Memory B cell (primary cell): ENCODE results near the gene CNNM4.
A peak's percentile ranks its signal among the peaks of the same experiment; 100 is the strongest.
"Not testable (repeated sequence)": the region's sequence is repeated elsewhere in the genome, so short reads cannot be mapped to it uniquely, and the experiment has no call there.

ENCODE experiments used
- ATAC-seq: fragments of 150-1000 bp; cut with Tn5 transposase; 2 replicates; pipeline ENCODE4 v1.10.0; 2021; ENCODE audit warnings: low read depth, mild to moderate bottlenecking, moderate library complexity
- DNase-seq, 2 donors: peaks; one replicate each; pipeline ENCODE4 v3.0.0; 2022; ENCODE audit warnings: low spot score in 2 of 2
- H3K27ac Mint-ChIP-seq: one replicate; pipeline ENCODE4 v1.8.0; 2022; ENCODE audit warnings: mild to moderate bottlenecking, moderate library complexity, mixed read lengths
- H3K27me3 Mint-ChIP-seq: one replicate; pipeline ENCODE4 v1.8.0; 2022; ENCODE audit warnings: mixed read lengths
- H3K36me3 Mint-ChIP-seq: one replicate; pipeline ENCODE4 v1.8.0; 2022; ENCODE audit warnings: mild to moderate bottlenecking, mixed read lengths
- H3K4me1 Mint-ChIP-seq: one replicate; pipeline ENCODE4 v1.8.0; 2022; ENCODE audit warnings: mixed read lengths
- H3K4me3 Mint-ChIP-seq: one replicate; pipeline ENCODE4 v1.8.0; 2022; ENCODE audit warnings: mild to moderate bottlenecking, moderate library complexity, mixed read lengths
- H3K9me3 Mint-ChIP-seq: one replicate; pipeline ENCODE4 v1.8.0; 2022; ENCODE audit warnings: mixed read lengths

CNNM4 gene

DNA sequence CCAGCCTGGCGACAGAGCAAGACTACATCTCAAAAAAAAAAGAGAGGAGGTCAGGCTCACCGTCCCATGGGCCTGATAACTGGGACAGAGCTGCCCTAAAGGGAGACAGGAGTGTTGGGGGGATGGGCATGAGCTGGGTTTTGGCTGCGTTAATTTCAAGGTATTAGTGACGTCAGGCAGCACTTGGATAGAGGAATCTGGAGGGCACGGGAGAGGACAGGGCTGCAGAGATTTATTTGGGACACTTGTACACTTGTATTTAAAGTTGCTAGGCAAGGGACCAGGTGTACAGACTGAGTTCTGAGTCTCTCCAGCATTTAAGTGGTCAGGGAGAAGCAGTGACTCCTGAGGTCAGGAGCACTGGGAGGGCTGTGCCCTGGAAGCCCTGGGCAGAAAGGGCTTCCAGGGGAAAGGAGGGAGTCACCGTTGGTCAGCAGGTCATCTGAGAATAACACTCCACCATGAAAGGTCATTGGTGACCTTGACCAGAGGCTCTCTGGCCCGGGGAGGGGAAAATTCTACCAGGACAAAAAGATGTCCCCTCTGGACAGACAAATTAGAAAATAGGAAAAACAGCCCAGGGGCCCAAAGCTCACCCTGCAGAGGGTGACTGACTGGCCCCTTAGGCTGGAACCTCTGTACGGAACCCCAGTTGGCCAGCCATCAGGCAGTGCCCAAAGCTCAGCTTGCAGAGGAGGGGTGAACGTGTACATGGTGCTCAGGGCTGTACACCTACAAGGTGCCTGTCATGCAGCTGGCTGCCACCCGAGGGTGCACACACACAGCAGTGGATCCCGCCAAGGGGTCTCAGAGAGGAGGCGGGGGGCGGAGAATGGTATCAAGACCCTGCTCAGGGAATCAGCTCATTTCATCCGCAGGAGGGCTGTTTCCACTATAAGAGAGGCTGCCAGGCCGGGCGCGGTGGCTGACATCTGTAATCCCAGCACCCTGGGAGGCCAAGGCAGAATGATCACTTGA is 32.4 kb downstream of the CNNM4 start:
- H3K9me3 Mint-ChIP-seq: no peaks in the 10 kb centered on the region
- H3K27ac Mint-ChIP-seq: peak overlapping the region; percentile 5
- H3K4me3 Mint-ChIP-seq: no peak overlapping the region
- H3K36me3 Mint-ChIP-seq: peaks cover 4% of the 10 kb centered on the region
- no peak for ATAC-seq
- H3K27me3 Mint-ChIP-seq: no peaks in the 10 kb centered on the region
- DNase-seq: no peak
- peaks cover 10% of the 10 kb centered on the region for H3K4me1 Mint-ChIP-seq

DNA sequence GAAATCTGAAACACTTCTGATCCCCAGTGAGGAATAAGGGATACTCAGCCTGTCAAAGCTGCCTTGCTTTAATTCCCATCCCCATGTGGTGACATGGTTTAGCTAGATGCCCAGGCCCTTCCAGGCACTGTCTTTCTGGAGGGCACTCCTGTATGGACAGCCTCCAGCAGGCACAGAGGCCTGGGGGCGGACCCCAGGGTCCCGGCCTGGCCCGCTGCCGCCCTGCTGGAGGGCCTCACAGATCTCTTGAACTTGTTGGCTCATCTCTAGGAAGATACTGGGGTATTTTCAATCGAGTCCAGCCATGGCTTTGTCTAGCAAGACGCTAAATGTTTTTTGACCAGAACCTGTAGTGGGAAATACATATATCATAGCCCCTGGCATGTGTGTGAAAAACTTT is 34.4 kb downstream of the CNNM4 start:
- Mint-ChIP-seq H3K27ac (peak overlapping the region; percentile 41), H3K27me3 (no peaks in the 10 kb centered on the region), H3K4me1 (peaks cover 11% of the 10 kb centered on the region), H3K4me3 (no peak overlapping the region), H3K36me3 (peaks cover 14% of the 10 kb centered on the region), H3K9me3 (no peaks in the 10 kb centered on the region)
- DNase-seq (no peak), ATAC-seq (no peak)

DNA sequence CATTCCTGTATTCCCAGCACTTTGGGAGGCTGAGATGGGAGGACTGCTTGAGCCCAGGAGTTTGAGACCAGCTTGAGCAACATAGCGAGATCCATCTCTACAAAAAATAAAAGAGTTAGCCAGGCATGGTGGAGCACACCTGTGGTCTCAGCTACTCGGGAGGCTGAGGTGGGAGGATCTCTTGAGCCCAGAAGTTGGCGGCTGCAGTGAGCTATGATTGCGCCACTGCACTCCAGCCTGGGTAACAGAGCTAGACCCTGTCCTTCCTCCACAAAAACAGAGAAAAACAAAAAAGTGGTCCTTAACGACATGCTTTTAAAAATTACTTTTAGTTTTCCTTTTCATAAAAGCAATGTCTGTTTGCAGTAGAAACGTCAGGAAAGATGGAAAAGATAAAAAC is 35.8 kb downstream of the CNNM4 start:
- H3K27me3 Mint-ChIP-seq, H3K9me3 Mint-ChIP-seq, H3K4me3 Mint-ChIP-seq, ATAC-seq, DNase-seq, H3K27ac Mint-ChIP-seq: not testable (repeated sequence)
- H3K36me3 Mint-ChIP-seq: peaks cover 14% of the 10 kb centered on the region
- H3K4me1 Mint-ChIP-seq: peaks cover 11% of the 10 kb centered on the region

DNA sequence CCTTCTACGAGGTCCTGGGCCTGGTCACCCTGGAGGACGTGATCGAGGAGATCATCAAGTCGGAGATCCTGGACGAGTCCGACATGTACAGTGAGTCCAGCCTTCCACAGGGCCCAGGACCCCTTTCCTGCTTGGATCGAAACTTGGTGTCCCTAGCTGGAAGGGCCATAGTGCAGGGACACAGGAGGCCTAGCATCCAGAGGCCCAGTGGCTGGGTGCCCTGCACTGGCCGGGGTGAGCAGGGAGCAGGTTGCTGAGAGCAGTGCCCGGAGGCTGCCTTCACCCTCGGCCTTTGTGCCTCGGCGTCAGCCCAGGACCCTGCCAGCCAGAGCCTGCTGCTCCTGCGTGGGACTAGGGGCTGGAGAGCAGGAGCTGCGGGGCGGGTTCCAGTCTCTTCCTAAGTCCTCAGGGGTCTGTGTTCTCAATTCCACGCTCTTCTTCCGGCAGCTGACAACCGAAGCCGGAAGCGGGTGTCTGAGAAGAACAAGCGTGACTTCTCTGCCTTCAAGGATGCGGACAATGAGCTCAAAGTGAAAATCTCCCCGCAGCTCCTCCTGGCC is 36.4 kb downstream of the CNNM4 start:
- Mint-ChIP-seq H3K4me3 (no peak overlapping the region), H3K27me3 (no peaks in the 10 kb centered on the region), H3K27ac (no peak overlapping the region), H3K4me1 (peaks cover 11% of the 10 kb centered on the region), H3K9me3 (no peaks in the 10 kb centered on the region), H3K36me3 (peaks cover 14% of the 10 kb centered on the region)
- DNase-seq (no peak), ATAC-seq (no peak)

DNA sequence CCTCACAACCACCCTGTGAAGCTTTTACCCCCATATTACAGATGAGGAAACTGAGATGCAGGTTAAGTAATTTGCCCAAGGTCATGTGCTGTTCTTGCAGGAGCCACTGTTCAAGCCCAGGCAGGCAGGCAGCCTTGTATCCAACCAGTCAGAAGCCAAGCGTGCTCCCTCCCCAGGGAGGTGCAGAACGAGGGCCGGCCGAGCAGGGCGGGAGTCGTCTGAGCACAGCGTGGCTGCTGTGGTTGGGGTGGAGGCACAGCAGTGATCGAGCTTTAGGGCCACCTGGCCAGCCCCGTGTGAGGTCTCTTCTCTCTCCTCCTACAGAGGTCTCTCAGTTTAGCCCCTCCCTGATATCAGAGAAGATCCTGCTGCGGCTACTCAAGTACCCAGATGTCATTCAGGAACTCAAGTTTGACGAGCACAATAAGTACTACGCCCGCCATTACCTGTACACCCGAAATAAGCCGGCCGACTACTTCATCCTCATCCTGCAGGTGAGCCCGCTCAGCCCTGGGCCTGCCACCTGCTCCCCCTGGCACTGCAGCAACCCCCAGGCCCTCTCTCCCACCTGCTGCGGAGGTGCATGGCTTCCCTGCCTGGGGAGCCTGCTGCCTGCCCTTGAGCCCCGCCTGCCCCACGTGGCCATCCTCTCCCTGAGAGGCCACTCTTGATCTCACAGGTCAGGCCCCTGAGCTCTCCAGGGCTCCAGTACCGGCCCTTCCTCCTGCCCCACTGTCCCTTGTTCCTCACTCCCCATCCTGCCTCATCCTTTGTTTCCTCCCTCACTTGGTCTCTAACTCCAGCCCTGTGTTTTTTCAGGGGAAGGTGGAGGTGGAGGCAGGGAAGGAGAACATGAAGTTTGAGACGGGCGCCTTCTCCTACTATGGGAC is 38.3 kb downstream of the CNNM4 start:
- Mint-ChIP-seq H3K27ac (peak overlapping the region; percentile 43), H3K4me3 (no peak overlapping the region), H3K27me3 (no peaks in the 10 kb centered on the region), H3K9me3 (no peaks in the 10 kb centered on the region), H3K36me3 (peaks cover 14% of the 10 kb centered on the region), H3K4me1 (peaks cover 4% of the 10 kb centered on the region)
- ATAC-seq: no peak
- no peak for DNase-seq

DNA sequence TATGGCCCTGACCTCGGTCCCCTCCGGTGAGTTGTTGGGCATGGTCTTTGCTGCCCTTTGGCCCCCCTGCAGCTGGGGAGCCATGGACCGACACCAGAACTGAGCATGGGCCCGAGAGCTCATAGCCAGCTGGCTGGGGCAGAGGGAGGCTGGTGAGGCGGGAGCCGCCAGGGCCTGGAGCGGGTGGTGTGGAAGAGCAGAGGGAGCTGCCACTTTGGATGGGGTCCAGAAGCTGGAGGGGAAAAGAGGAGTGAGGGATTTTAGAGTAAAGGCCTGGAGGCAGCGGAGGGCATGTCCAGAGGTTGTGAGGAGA is 38.9 kb downstream of the CNNM4 start:
- peak overlapping the region; percentile 43 for H3K27ac Mint-ChIP-seq
- H3K27me3 Mint-ChIP-seq: no peaks in the 10 kb centered on the region
- DNase-seq: no peak
- peaks cover 4% of the 10 kb centered on the region for H3K4me1 Mint-ChIP-seq
- no peaks in the 10 kb centered on the region for H3K9me3 Mint-ChIP-seq
- H3K4me3 Mint-ChIP-seq: no peak overlapping the region
- H3K36me3 Mint-ChIP-seq: peaks cover 14% of the 10 kb centered on the region
- ATAC-seq: no peak

DNA sequence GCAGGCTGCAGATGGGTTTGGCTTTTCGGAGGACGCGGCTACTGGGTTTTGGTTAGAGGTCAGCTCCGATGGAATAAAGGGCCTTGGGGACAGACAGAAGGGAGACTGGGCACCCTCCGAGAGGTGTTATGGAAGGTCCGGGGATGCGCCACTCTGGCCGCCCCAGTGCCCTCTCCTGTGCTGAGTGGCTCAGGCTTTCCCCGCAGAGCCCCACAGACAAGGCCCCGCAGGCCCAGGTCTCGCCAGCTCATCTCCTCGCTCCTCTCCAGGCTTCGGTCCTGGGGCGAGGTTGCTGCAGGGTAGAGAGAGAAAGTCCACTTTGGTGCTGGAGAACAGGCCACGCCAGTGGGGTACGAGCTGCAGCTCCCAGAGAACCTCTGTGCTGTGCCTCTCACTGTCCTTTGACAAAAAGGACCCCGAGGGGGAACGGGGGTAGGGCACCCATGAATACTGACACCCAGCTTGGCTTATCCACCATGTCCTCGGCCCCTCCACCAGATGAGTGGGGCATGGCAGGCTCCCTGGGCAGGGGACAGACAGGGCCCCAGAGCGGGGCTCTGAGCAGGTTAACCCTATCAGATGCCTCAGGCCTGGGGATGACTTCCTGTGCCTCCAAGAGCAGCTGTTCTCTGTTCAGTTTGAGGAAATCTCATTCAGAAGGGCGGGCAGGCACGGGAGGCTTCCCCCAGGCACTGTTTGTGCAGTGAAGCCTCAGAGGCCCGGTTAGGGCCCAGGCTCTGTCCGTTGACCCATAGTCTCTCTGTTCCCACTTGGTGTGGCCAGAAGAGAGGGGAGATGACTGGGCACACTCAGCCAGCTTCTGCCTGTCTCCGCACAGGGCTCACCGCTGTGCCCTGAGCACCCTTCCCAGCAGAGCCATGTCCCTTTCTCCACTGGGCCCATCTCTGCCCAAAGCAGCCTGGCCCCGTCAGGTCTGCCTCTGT is 39.6 kb downstream of the CNNM4 start:
- Mint-ChIP-seq H3K4me3 (no peak overlapping the region), H3K4me1 (peaks cover 4% of the 10 kb centered on the region), H3K9me3 (no peaks in the 10 kb centered on the region), H3K27ac (no peak overlapping the region), H3K36me3 (peaks cover 14% of the 10 kb centered on the region), H3K27me3 (no peaks in the 10 kb centered on the region)
- ATAC-seq (peak; percentile 38), DNase-seq (no peak)

DNA sequence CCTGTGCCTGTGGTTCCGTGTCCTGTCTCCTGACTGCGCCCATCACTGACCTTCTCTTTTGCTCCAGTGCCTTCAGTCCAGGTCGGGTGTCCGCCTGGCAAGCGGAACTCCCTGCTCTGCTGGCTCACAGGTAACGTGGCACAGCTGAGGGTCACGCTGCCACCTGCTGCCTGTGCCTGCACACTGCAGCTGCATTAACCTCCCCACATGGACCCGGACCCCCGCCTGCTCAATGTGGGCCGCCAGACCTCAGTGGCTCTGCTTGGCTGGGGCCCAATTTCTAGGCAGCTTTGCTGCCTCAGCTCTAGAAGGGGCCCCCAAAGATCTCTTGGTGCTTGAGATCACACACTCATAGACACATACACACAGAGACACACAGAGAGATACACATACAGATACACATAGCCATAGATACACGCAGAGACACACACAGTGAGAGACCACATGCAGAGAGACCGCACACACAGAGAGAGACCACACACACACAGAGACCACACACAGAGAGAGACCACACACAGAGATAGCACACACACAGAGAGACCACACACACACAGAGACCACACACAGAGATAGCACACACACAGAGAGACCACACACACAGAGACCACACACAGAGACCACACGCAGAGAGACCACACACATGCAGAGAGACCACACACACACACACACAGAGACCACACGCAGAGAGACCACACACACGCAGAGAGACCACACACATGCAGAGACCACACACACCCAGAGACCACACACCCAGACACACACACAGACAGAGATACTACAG is 40.5 kb downstream of the CNNM4 start:
- peak; percentile 63 to 75 for DNase-seq
- no peak overlapping the region for H3K27ac Mint-ChIP-seq
- peaks cover 5% of the 10 kb centered on the region for H3K4me1 Mint-ChIP-seq
- H3K4me3 Mint-ChIP-seq: no peak overlapping the region
- H3K9me3 Mint-ChIP-seq: no peaks in the 10 kb centered on the region
- peak; percentile 97 for ATAC-seq
- H3K36me3 Mint-ChIP-seq: peaks cover 14% of the 10 kb centered on the region
- no peaks in the 10 kb centered on the region for H3K27me3 Mint-ChIP-seq

DNA sequence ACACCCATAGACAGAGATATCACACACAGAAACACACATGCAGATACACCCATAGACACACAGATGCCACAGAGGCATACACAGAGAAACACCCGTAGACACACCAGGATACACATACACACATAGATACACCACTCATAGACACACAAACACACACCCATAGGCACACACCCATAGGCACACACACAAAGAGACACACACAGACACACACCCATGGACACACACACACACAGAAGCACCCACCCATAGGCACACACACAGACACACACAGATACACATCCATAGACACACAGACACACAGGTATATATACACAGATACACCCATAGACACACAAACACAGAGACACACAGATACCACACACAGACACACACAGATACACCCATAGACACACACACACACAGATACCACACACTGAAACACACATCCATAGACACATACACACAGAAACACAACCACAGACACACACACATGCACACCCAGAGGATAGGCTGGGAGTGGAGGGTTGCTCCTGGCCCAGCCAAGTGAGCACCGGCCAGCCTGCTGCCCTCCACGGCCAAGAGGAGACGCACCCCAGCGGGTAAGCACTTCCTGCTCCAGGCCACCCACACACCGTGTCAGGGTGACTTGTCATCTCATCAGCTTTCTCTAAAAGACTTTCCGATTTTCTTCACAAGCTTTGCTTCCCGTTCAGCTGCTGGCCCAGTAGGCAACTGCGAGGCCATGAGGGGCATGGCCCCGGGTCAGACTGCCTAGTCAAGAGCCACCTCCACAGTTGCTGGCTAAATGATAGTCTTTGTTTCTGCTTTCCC is 41.3 kb downstream of the CNNM4 start:
- DNase-seq: no peak
- ATAC-seq: no peak
- no peak overlapping the region for H3K27ac Mint-ChIP-seq
- peaks cover 12% of the 10 kb centered on the region for H3K4me1 Mint-ChIP-seq
- H3K36me3 Mint-ChIP-seq: peaks cover 13% of the 10 kb centered on the region
- H3K9me3 Mint-ChIP-seq: peaks cover 2% of the 10 kb centered on the region
- H3K4me3 Mint-ChIP-seq: no peak overlapping the region
- H3K27me3 Mint-ChIP-seq: no peaks in the 10 kb centered on the region

DNA sequence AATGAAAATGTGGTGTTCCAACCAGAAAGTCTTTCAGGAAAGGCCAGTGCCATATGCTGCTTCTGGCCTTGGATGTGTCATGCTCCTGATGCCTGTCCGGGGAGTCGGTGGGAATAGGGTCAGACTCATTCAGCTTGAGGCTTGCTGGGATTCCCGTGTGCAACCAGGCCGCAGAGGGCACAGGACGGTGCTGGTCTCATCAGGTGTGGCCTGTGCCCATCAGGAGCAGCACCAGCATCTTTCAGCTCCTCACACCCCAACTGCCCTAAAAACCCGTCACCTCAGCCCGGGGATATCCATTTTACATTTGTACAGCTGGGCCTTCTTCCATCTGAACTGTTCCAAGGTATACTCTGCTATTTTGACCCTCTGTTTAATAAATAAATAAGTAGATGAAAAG is 42.0 kb downstream of the CNNM4 start:
- H3K27ac Mint-ChIP-seq: peak overlapping the region; percentile 48

DNA sequence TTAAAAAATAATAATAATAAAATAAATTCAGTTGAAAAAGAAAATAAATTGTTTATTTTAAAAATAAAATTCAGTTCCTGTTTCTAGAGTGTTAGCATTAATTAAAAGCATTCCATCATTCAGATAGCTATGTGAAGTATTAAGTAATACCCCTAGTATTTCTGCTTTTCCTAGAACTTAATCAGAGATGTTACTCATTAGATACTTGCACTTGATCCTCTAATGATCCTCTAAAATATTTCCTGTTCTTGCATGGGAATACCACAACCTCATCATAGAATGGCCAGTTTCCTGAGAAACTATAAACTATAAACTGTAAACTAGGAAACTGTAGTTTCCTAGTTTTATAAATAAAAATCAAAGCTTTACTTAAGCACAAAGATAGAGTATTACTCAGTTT is 44.3 kb downstream of the CNNM4 start:
- no peak for ATAC-seq
- H3K36me3 Mint-ChIP-seq: peaks cover 4% of the 10 kb centered on the region
- DNase-seq: no peak
- H3K4me1 Mint-ChIP-seq: peaks cover 14% of the 10 kb centered on the region
- no peak overlapping the region for H3K27ac Mint-ChIP-seq
- peaks cover 2% of the 10 kb centered on the region for H3K9me3 Mint-ChIP-seq
- no peak overlapping the region for H3K4me3 Mint-ChIP-seq
- H3K27me3 Mint-ChIP-seq: no peaks in the 10 kb centered on the region

More for the DNA sequence above, 42.0 kb downstream of the CNNM4 start:
- no peak for ATAC-seq
- H3K9me3 Mint-ChIP-seq: peaks cover 2% of the 10 kb centered on the region
- no peak overlapping the region for H3K4me3 Mint-ChIP-seq
- H3K27me3 Mint-ChIP-seq: no peaks in the 10 kb centered on the region
- DNase-seq: no peak
- H3K4me1 Mint-ChIP-seq: peaks cover 18% of the 10 kb centered on the region
- H3K36me3 Mint-ChIP-seq: peaks cover 13% of the 10 kb centered on the region

DNA sequence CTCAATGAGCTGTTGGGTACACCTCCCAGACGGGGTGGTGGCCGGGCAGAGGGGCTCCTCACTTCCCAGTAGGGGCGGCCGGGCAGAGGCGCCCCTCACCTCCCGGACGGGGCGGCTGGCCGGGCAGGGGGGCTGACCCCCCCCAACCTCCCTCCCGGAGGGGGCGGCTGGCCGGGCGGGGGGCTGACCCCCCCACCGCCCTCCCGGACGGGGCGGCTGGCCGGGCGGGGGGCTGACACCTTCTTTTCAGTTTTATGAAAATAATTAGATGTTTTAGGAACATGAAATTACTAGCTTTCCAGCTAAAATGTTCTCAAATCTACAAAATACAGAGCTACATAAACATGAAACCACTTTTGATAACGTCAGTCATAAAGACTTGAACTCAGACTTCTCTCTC is 45.2 kb downstream of the CNNM4 start:
- H3K36me3 Mint-ChIP-seq, ATAC-seq, H3K4me3 Mint-ChIP-seq, H3K9me3 Mint-ChIP-seq, DNase-seq, H3K27me3 Mint-ChIP-seq: not testable (repeated sequence)
- Mint-ChIP-seq H3K4me1 (peaks cover 14% of the 10 kb centered on the region), H3K27ac (peak overlapping the region; percentile 99)
